ENCODE measurements around the gene SSTR3.

DNA sequence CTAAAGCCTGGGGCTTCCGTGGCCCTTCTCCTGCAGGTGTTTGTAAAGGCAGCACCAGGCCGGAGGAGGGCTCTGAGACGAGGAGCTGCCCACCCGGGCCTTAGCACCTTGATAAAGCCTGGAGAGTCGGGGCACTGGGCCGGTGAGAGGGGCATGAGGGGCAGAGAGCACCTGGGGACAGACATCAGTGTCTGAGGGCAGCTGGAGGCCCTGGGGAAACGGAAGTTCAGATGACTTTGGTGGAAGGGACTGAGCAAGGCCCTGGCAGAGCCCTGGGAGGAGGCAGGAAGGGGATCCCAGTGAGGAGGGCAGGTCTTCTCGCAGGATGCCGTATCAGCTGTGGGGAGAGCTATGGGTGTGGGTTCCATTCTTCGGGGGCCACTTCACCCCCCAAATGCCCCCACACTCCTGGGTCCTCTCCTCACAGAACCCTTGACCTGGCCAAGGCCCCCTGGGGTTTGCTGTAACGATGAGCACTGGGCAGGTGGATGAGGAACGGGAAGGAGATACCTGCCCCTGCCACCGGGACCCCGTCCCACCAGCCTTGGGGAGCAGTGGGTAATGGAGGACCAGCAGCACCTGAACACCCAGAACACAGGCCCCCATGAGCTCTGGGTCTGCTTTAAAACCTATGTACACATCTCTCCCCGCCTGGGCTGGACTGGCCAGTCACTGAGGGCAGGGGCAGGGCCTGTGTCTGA is 31.6 kb downstream of the SSTR3 start:
- TF ChIP-seq EZH2phosphoT487 (IDR thresholded peaks at IDR 0.05; ENCODE audit: low read depth) = no peak
- TF ChIP-seq, protein P1, sequence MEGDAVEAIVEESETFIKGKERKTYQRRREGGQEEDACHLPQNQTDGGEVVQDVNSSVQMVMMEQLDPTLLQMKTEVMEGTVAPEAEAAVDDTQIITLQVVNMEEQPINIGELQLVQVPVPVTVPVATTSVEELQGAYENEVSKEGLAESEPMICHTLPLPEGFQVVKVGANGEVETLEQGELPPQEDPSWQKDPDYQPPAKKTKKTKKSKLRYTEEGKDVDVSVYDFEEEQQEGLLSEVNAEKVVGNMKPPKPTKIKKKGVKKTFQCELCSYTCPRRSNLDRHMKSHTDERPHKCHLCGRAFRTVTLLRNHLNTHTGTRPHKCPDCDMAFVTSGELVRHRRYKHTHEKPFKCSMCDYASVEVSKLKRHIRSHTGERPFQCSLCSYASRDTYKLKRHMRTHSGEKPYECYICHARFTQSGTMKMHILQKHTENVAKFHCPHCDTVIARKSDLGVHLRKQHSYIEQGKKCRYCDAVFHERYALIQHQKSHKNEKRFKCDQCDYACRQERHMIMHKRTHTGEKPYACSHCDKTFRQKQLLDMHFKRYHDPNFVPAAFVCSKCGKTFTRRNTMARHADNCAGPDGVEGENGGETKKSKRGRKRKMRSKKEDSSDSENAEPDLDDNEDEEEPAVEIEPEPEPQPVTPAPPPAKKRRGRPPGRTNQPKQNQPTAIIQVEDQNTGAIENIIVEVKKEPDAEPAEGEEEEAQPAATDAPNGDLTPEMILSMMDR (IDR thresholded peaks at IDR 0.05; ENCODE audit: low read depth, low read length) = no peak

Data from OCI-LY3 (cell line).